KOPT-K1 (cell line): ENCODE measurements around the gene IL17C.

Experiments
- H3K27ac ChIP-seq: fragments of 200-600 bp; sonication (generic); 2 replicates; pipeline ENCODE4 v1.5.1; 2016; ENCODE audit warnings: antibody characterized with exemption, mild to moderate bottlenecking, low read depth, low read length; ENCODE audit not compliant: poor library complexity, severe bottlenecking
- H3K36me3 ChIP-seq: fragments of 200-600 bp; sonication (generic); 2 replicates; pipeline ENCODE4 v1.5.1; 2017; ENCODE audit warnings: antibody characterized with exemption, mild to moderate bottlenecking, low read length, moderate library complexity; ENCODE audit not compliant: insufficient read depth
- H3K9me3 ChIP-seq: fragments of 200-600 bp; sonication (generic); 2 replicates; pipeline ENCODE4 v1.5.1; 2017; ENCODE audit warnings: antibody characterized with exemption, low read length, mild to moderate bottlenecking; ENCODE audit not compliant: insufficient read depth, poor library complexity, severe bottlenecking

Gene IL17C

GRCh38 chr16:88617268-88618031, 20.9 kb upstream of the IL17C start:
- Histone ChIP-seq H3K9me3 (no peaks in the 10 kb centered on the region), H3K27ac (no peak overlapping the region), H3K36me3 (peaks cover 95% of the 10 kb centered on the region)

GRCh38 chr16:88618182-88618955, 20.0 kb upstream of the IL17C start:
- Histone ChIP-seq H3K9me3 (no peaks in the 10 kb centered on the region), H3K36me3 (peaks cover 96% of the 10 kb centered on the region), H3K27ac (no peak overlapping the region)

- Histone ChIP-seq H3K9me3 (no peaks in the 10 kb centered on the region), H3K36me3 (peaks cover 96% of the 10 kb centered on the region), H3K27ac (no peak overlapping the region)
Measured at GRCh38 chr16:88618956-88619667, 19.3 kb upstream of the IL17C start.

- H3K27ac ChIP-seq: no peak overlapping the region
- H3K9me3 ChIP-seq: no peaks in the 10 kb centered on the region
- H3K36me3 ChIP-seq: peaks cover 96% of the 10 kb centered on the region
Measured at GRCh38 chr16:88619859-88620815, 18.2 kb upstream of the IL17C start.

GRCh38 chr16:88622125-88622524, 16.2 kb upstream of the IL17C start:
- Histone ChIP-seq H3K9me3 (no peaks in the 10 kb centered on the region), H3K36me3 (peaks cover 96% of the 10 kb centered on the region), H3K27ac (no peak overlapping the region)

GRCh38 chr16:88622866-88623265, 15.5 kb upstream of the IL17C start:
- H3K27ac ChIP-seq: no peak overlapping the region
- peaks cover 96% of the 10 kb centered on the region for H3K36me3 ChIP-seq

GRCh38 chr16:88623858-88624257, 14.5 kb upstream of the IL17C start:
- H3K9me3 ChIP-seq: no peaks in the 10 kb centered on the region
- no peak overlapping the region for H3K27ac ChIP-seq
- H3K36me3 ChIP-seq: peaks cover 96% of the 10 kb centered on the region

More at GRCh38 chr16:88622866-88623265, 15.5 kb upstream of the IL17C start:
- no peaks in the 10 kb centered on the region for H3K9me3 ChIP-seq

- H3K36me3 ChIP-seq: peaks cover 95% of the 10 kb centered on the region
- H3K9me3 ChIP-seq: no peaks in the 10 kb centered on the region
- no peak overlapping the region for H3K27ac ChIP-seq
Measured at GRCh38 chr16:88624481-88624880, 13.9 kb upstream of the IL17C start.

- peaks cover 95% of the 10 kb centered on the region for H3K36me3 ChIP-seq
- no peak overlapping the region for H3K27ac ChIP-seq
Measured at GRCh38 chr16:88624977-88625576, 13.3 kb upstream of the IL17C start.

GRCh38 chr16:88626646-88627045, 11.7 kb upstream of the IL17C start:
- Histone ChIP-seq H3K27ac (no peak overlapping the region), H3K9me3 (no peaks in the 10 kb centered on the region), H3K36me3 (peaks cover 99% of the 10 kb centered on the region)

More at GRCh38 chr16:88624977-88625576, 13.3 kb upstream of the IL17C start:
- no peaks in the 10 kb centered on the region for H3K9me3 ChIP-seq

GRCh38 chr16:88627531-88628411, 10.6 kb upstream of the IL17C start:
- Histone ChIP-seq H3K27ac (no peak overlapping the region), H3K9me3 (no peaks in the 10 kb centered on the region), H3K36me3 (peaks cover 98% of the 10 kb centered on the region)

- Histone ChIP-seq H3K36me3 (peaks cover 98% of the 10 kb centered on the region), H3K27ac (no peak overlapping the region), H3K9me3 (no peaks in the 10 kb centered on the region)
Measured at GRCh38 chr16:88628512-88628974, 9.8 kb upstream of the IL17C start.

- peaks cover 90% of the 10 kb centered on the region for H3K36me3 ChIP-seq
- no peak overlapping the region for H3K27ac ChIP-seq
- H3K9me3 ChIP-seq: no peaks in the 10 kb centered on the region
Measured at GRCh38 chr16:88629835-88630234, 8.5 kb upstream of the IL17C start.
